Activated CD4-positive, alpha-beta memory T cell treated with anti-CD3 and anti-CD28 coated beads, Interleukin-2, amount 10 ng/mL, durations not matched to agents 7 days and 5 days (primary cell): ENCODE measurements around the gene CNNM2. TPM values are rescaled to one million over a fixed set of nuclear protein-coding genes. Genes with fewer than 3 reads are reported as not detected.

Experiments used
- CTCF ChIA-PET: fragments of 350-600 bp; sonication (Branson Sonifier 250); formaldehyde crosslinking; loops from one replicate; lab custom pipeline; 2021; ENCODE audit warnings: antibody characterized with exemption, inconsistent platforms; lab: Charles Lee
- POLR2A ChIA-PET: fragments of 350-600 bp; sonication (Branson Sonifier 250); formaldehyde crosslinking; loops from one replicate; lab custom pipeline; 2021; ENCODE audit warnings: antibody characterized with exemption; lab: Charles Lee
- DNase-seq: peaks from one replicate; pipeline ENCODE4 v3.0.0-alpha.2; 2020
- H3K27ac Mint-ChIP-seq: one replicate; pipeline ENCODE4 v1.8.0; 2021; ENCODE audit warnings: mild to moderate bottlenecking, mixed read lengths
- H3K27me3 Mint-ChIP-seq: one replicate; pipeline ENCODE4 v1.8.0; 2021; ENCODE audit warnings: mixed read lengths
- H3K36me3 Mint-ChIP-seq: one replicate; pipeline ENCODE4 v1.8.0; 2021; ENCODE audit warnings: low read depth, mixed read lengths
- H3K4me1 Mint-ChIP-seq: one replicate; pipeline ENCODE4 v1.8.0; 2021; ENCODE audit warnings: mixed read lengths
- H3K4me3 Mint-ChIP-seq: one replicate; pipeline ENCODE4 v1.8.0; 2021; ENCODE audit warnings: mild to moderate bottlenecking, mixed read lengths
- H3K9me3 Mint-ChIP-seq: one replicate; pipeline ENCODE4 v1.8.0; 2021; ENCODE audit warnings: mixed read lengths
- total RNA-seq, 2 experiments: library from RNA; stranded (reverse); gene quantifications; one replicate each; pipeline ENCODE4 v1.2.3, GENCODE V29; 2021

CNNM2 gene
- 1 to 10 TPM; 7.9 to 8.4 TPM for total RNA-seq

DNA sequence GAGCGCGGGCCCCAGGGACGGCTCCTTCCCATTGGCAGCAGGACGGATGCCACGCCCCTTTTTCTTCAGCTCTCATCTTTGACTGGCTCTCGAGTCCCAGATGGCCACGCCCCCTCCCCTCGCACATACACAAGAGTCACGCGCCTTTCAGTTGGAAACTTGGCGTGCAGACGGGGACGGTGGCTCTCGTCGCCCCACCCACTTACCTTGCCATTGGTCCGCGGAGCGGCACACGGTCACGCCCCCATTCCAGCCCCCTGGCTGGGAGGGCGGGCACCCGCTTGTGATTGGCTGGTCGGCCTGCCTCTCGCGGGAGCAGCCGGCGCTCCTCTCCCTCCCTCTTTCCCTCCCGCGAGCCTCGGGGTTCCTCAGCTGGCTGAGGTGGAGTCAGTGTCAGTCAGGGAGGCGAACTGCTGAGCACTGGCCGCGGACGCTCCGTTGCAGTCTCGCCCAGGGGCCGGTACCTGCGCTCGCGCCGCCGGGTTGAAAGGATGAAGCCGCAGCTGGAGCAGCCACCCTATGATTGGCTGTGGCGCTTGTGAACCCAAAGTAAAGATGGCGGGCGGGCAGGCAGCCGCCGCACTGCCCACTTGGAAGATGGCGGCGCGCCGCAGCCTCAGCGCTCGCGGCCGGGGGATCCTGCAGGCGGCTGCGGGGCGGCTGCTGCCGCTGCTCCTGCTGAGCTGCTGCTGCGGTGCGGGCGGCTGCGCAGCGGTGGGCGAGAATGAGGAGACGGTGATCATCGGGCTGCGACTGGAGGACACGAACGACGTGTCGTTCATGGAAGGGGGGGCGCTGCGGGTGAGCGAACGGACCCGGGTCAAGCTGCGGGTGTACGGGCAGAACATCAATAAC, at the start of gene CNNM2:
Gene CNNM2 (plus strand): TSS at position 333 of the 855 bp plus-strand sequence. CDS start 187 bp downstream, at position 520.
- Mint-ChIP-seq H3K27me3 (peaks cover 3% of the 10 kb centered on the region), H3K36me3 (peaks cover 7% of the 10 kb centered on the region), H3K27ac (peak within 1 kb of the TSS; percentile 84), H3K9me3 (no peaks in the 10 kb centered on the region), H3K4me1 (peaks cover 67% of the 10 kb centered on the region), H3K4me3 (peak within 1 kb of the TSS; percentile 90)
- ChIA-PET POLR2A (interaction anchor here (0.6 to 3.0 kb wide), 10 partner anchors 8 to 326 kb away, joined by 3 to 26 read pairs (median 5); partner anchors contain the start of gene TRIM8), CTCF (interaction anchor here (0.5 to 8.3 kb wide), 35 partner anchors 8 to 670 kb away, joined by 3 to 90 read pairs (median 5); partner anchors contain the start of genes INA, NEURL1, NT5C2 and WBP1L)
- peak; percentile 100 for DNase-seq

GRCh38 chr10:102868911-102869257, 49.2 kb upstream of the CNNM2 start:
- ChIA-PET CTCF (no interaction called here), POLR2A (no interaction called here)

GRCh38 chr10:102869258-102870198, 48.6 kb upstream of the CNNM2 start, which contains the start of gene AS3MT:
AS3MT (plus strand) TSS chr10:102869470; CDS start chr10:102869593, 123 bp downstream.
- POLR2A ChIA-PET = no interaction called here
- Mint-ChIP-seq H3K4me3 (peak within 1 kb of the TSS; percentile 59), H3K36me3 (no peaks in the 10 kb centered on the region), H3K27ac (no peak within 1 kb of the TSS), H3K4me1 (peaks cover 10% of the 10 kb centered on the region), H3K9me3 (no peaks in the 10 kb centered on the region), H3K27me3 (peaks cover 17% of the 10 kb centered on the region)
- DNase-seq = peak; percentile 22
- CTCF ChIA-PET = no interaction called here

More at GRCh38 chr10:102868911-102869257, 49.2 kb upstream of the CNNM2 start:
- DNase-seq = no peak
- Mint-ChIP-seq H3K27ac (no peak overlapping the region), H3K27me3 (peaks cover 17% of the 10 kb centered on the region), H3K36me3 (no peaks in the 10 kb centered on the region), H3K4me1 (peaks cover 10% of the 10 kb centered on the region), H3K9me3 (no peaks in the 10 kb centered on the region), H3K4me3 (peak overlapping the region; percentile 56)

GRCh38 chr10:102870221-102870620, 47.9 kb upstream of the CNNM2 start:
- Mint-ChIP-seq H3K4me3 (peak overlapping the region; percentile 59), H3K27ac (no peak overlapping the region), H3K27me3 (peaks cover 17% of the 10 kb centered on the region), H3K4me1 (peaks cover 10% of the 10 kb centered on the region), H3K36me3 (no peaks in the 10 kb centered on the region), H3K9me3 (no peaks in the 10 kb centered on the region)
- DNase-seq = no peak
- POLR2A ChIA-PET = no interaction called here
- CTCF ChIA-PET = no interaction called here

DNA sequence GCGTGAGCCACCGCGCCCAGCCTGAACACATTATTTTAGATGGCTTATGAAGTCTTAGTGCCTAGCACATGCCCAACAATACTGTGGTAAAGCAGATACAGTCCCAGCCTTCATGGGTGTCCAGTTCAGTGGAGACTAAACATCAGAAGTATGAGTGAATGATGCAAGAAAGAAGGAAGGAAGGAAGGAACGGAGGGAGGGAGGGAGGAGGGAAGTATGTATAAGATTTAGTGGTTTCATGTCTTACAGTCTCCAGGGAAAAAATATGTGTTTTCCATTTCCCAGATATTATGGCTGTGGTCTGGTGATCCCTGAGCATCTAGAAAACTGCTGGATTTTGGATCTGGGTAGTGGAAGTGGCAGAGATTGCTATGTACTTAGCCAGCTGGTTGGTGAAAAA, 45.9 kb upstream of the CNNM2 start:
- Mint-ChIP-seq H3K27me3 (peaks cover 17% of the 10 kb centered on the region), H3K4me3 (no peak overlapping the region), H3K4me1 (peaks cover 10% of the 10 kb centered on the region), H3K9me3 (no peaks in the 10 kb centered on the region), H3K27ac (no peak overlapping the region), H3K36me3 (no peaks in the 10 kb centered on the region)
- ChIA-PET CTCF (no interaction called here), POLR2A (no interaction called here)
- DNase-seq = no peak

DNA sequence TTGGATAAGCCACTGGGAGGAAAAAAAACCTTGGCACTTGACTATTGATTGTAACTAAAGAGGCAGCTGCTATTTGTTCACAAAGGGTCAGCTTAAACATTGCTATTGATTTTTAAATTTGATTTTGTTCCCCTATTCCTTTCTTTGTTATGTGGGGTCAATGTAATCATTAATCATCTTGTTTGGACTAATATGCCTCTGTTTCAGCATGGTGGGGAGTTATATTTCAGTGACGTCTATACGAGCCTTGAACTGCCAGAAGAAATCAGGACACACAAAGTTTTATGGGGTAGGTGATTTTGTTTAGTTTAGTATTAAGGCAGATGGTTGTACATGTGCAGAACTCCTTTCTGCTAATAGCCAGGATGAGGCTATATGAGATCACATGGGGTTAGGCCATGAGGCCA, 41.3 kb upstream of the CNNM2 start:
- H3K36me3 Mint-ChIP-seq = no peaks in the 10 kb centered on the region
- no peak overlapping the region for H3K4me3 Mint-ChIP-seq
- ChIA-PET CTCF (no interaction called here), POLR2A (no interaction called here)
- H3K27ac Mint-ChIP-seq = no peak overlapping the region
- no peaks in the 10 kb centered on the region for H3K9me3 Mint-ChIP-seq
- no peaks in the 10 kb centered on the region for H3K27me3 Mint-ChIP-seq
- DNase-seq = no peak
- no peaks in the 10 kb centered on the region for H3K4me1 Mint-ChIP-seq

GRCh38 chr10:102878629-102879028, 39.5 kb upstream of the CNNM2 start:
- no peak for DNase-seq
- Mint-ChIP-seq H3K9me3 (no peaks in the 10 kb centered on the region), H3K4me3 (no peak overlapping the region), H3K4me1 (no peaks in the 10 kb centered on the region), H3K36me3 (no peaks in the 10 kb centered on the region), H3K27ac (no peak overlapping the region), H3K27me3 (no peaks in the 10 kb centered on the region)
- ChIA-PET POLR2A (no interaction called here), CTCF (interaction anchor here (1.6 kb wide), 1 partner anchor 23 kb away, joined by 5 read pairs; no protein-coding TSS in a partner anchor)

DNA sequence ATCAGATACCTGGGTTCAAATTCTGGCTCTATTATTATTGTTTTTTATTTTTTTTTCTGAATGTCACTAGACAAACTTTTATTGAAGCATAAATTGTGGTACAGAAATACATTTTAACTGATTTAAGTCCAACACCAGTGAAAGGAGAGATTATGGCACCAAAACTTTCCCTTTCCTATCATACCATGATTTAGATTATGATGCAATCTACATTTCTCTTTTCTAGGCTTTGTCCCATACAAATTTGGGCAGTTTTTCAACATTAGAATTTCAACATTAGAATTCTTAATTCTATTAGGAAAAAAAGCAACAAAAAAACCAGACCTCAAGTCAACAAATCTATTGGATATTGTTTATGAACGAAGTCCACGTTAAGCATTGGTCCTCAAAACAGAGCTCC, 37.8 kb upstream of the CNNM2 start:
- H3K27me3 Mint-ChIP-seq = no peaks in the 10 kb centered on the region
- CTCF ChIA-PET = no interaction called here
- H3K27ac Mint-ChIP-seq = no peak overlapping the region
- no peak for DNase-seq
- H3K4me3 Mint-ChIP-seq = no peak overlapping the region
- H3K9me3 Mint-ChIP-seq = no peaks in the 10 kb centered on the region
- no peaks in the 10 kb centered on the region for H3K36me3 Mint-ChIP-seq
- no peaks in the 10 kb centered on the region for H3K4me1 Mint-ChIP-seq
- POLR2A ChIA-PET = no interaction called here

- H3K36me3 Mint-ChIP-seq = no peaks in the 10 kb centered on the region
- CTCF ChIA-PET = interaction anchor here (1.0 to 2.2 kb wide), 3 partner anchors 8 to 30 kb away, joined by 3 to 7 read pairs (median 4); partner anchors contain the start of gene CNNM2
Observed at GRCh38 chr10:102888048-102888447, 30.0 kb upstream of the CNNM2 start.

GRCh38 chr10:102894466-102895213, 23.5 kb upstream of the CNNM2 start:
- Mint-ChIP-seq H3K4me1 (no peaks in the 10 kb centered on the region), H3K27ac (no peak overlapping the region), H3K4me3 (no peak overlapping the region), H3K36me3 (no peaks in the 10 kb centered on the region), H3K9me3 (no peaks in the 10 kb centered on the region), H3K27me3 (no peaks in the 10 kb centered on the region)
- POLR2A ChIA-PET = no interaction called here
- DNase-seq = no peak
- CTCF ChIA-PET = interaction anchor here (3.1 kb wide), 1 partner anchor 59 kb away, joined by 7 read pairs; no protein-coding TSS in a partner anchor

More at GRCh38 chr10:102888048-102888447, 30.0 kb upstream of the CNNM2 start:
- H3K27me3 Mint-ChIP-seq = no peaks in the 10 kb centered on the region
- no peak for DNase-seq
- no peak overlapping the region for H3K27ac Mint-ChIP-seq
- no peaks in the 10 kb centered on the region for H3K4me1 Mint-ChIP-seq
- POLR2A ChIA-PET = no interaction called here
- no peaks in the 10 kb centered on the region for H3K9me3 Mint-ChIP-seq
- no peak overlapping the region for H3K4me3 Mint-ChIP-seq

DNA sequence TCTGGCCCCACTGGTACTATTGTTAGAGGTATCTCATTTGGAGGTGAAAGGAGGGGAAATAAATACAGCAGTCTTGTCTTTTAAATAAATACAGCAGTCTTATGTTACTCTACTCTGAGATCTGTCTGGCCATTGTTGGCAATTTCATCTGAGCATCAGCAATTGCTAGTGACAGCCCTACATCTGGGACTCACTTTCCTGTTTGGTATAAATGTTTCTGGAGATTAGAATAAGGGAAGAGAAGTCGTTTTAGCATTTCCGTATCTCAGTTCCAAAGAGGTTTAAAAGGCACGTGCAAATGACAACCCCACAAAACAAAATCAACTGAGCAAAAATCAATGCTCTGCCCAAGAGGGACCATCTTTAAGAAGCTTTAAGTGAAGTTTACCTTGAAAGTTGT, 18.1 kb upstream of the CNNM2 start:
- DNase-seq = no peak
- H3K27me3 Mint-ChIP-seq = no peaks in the 10 kb centered on the region
- ChIA-PET CTCF (interaction anchor here (2.5 to 5.5 kb wide), 2 partner anchors 13 to 64 kb away, joined by 18 to 55 read pairs; partner anchors contain the start of gene CYP17A1), POLR2A (no interaction called here)
- H3K36me3 Mint-ChIP-seq = no peaks in the 10 kb centered on the region
- no peak overlapping the region for H3K4me3 Mint-ChIP-seq
- no peaks in the 10 kb centered on the region for H3K4me1 Mint-ChIP-seq
- no peak overlapping the region for H3K27ac Mint-ChIP-seq
- H3K9me3 Mint-ChIP-seq = no peaks in the 10 kb centered on the region

- H3K9me3 Mint-ChIP-seq = no peaks in the 10 kb centered on the region
- CTCF ChIA-PET = interaction anchor here (5.5 kb wide), 1 partner anchor 68 kb away, joined by 55 read pairs; the partner anchor contains the start of gene CYP17A1
- no peaks in the 10 kb centered on the region for H3K36me3 Mint-ChIP-seq
- no peak overlapping the region for H3K27ac Mint-ChIP-seq
- POLR2A ChIA-PET = interaction anchor here (0.6 kb wide), 1 partner anchor 178 kb away, joined by 3 read pairs; no protein-coding TSS in a partner anchor
- H3K4me1 Mint-ChIP-seq = no peaks in the 10 kb centered on the region
- no peak for DNase-seq
- H3K27me3 Mint-ChIP-seq = no peaks in the 10 kb centered on the region
- H3K4me3 Mint-ChIP-seq = no peak overlapping the region
Observed at GRCh38 chr10:102904346-102904745, 13.7 kb upstream of the CNNM2 start.
